Esophagus squamous epithelium (tissue), 5 donors: ENCODE data around the gene CDH13. TPM values are rescaled to one million over a fixed set of nuclear protein-coding genes. Genes with fewer than 3 reads are reported as not detected.

Source experiments
- DNase-seq: peaks from one replicate; lab custom pipeline; 2025; lab: John Stamatoyannopoulos, UW
- H3K27ac ChIP-seq, 4 donors: fragments of 200-600 bp; sonication (generic); one replicate each; pipeline ENCODE4 v1.5.1; 2016 to 2019; ENCODE audit warnings: mild to moderate bottlenecking in 1 of 4
- H3K27me3 ChIP-seq, 4 donors: fragments of 200-600 bp; sonication (generic); 1 replicate in 3 of 4; 2 replicates in 1 of 4; pipeline versions ENCODE4 v1.5.1 to v1.6.0; 2017 to 2021; ENCODE audit warnings: antibody characterized with exemption in 1 of 4
- H3K36me3 ChIP-seq, 3 donors: fragments of 200-600 bp; sonication (generic); one replicate each; pipeline ENCODE4 v1.5.1; 2016 to 2019
- H3K4me1 ChIP-seq, 3 donors: fragments of 200-600 bp; sonication (generic); one replicate each; pipeline ENCODE4 v1.5.1; 2017 to 2019
- H3K4me3 ChIP-seq, 4 donors: fragments of 200-600 bp; sonication (generic); 1 replicate in 3 of 4; 2 replicates in 1 of 4; pipeline ENCODE4 v1.5.1; 2016 to 2019; ENCODE audit warnings: mild to moderate bottlenecking in 2 of 4, moderate library complexity in 1 of 4
- H3K9me3 ChIP-seq, 3 donors: fragments of 200-600 bp; sonication (generic); one replicate each; pipeline ENCODE4 v1.5.1; 2016 to 2019
- POLR2A ChIP-seq, 4 donors: fragments of 450-650 bp; IDR thresholded peaks; one replicate each; pipeline ENCODE4 v1.6.1; 2017; ENCODE audit warnings: antibody characterized with exemption in 4 of 4, mild to moderate bottlenecking in 4 of 4, moderate library complexity in 3 of 4
- WGBS, 2 donors: methylation state at CpG; one replicate each; pipeline ENCODE4 v1.1.5; 2018; 5-methylcytosine and 5-hydroxymethylcytosine counted together
- intact Hi-C: fragments of 100-400 bp; cut with DNase I; formaldehyde crosslinking; loops from one replicate; pipeline ENCODE4 v1.15.0; 2022
- total RNA-seq, 4 donors: library from RNA; depleted of rRNA; stranded (reverse); fragments of >200 nt; gene quantifications; one replicate each; pipeline ENCODE4 v1.1.0, GENCODE V29; 2016
- TF ChIP-seq, protein P1 (sequence below), 6 experiments: fragments of 450-650 bp in 4 of 6; fragments of 200-600 bp in 2 of 6; sonication (generic) in 2 of 6; IDR thresholded peaks; one replicate each; pipeline ENCODE4 v1.5.1; 2016 to 2019; ENCODE audit warnings: antibody characterized with exemption in 6 of 6, mild to moderate bottlenecking in 4 of 6, moderate library complexity in 4 of 6
- donor health status: DM: yes; HTN: yes; CAD: no.

Gene CDH13
- total RNA-seq, 4 donors from 2014 or later: 6.9 to 31.9 (median 21.1) TPM

DNA sequence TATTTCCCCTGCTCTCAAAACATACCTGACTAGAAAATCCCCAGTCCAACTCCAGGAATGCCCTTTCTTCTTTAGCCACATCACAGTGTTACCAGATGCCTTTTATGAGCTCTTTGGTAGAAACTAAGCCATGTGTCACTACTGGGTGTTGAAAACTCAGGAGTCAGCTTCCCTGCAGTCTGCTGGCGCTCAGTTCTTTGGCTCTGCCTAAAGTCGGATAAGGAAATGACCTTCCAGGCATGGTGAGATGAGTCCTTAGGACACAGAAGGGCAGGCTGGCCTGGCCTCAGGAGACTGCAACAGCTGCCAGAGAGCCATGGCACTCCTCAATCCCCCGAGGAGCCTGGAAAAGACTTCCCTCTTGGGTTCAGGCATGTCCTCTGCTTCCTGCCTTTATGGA is 89.1 kb downstream of the CDH13 start:
- H3K9me3 ChIP-seq: no peaks in the 10 kb centered on the region
- peaks cover 0 to 14% (median 0%) of the 10 kb centered on the region in 3 donors for H3K4me1 ChIP-seq
- 0 to 31% methylated on average over 1 to 2 of the region's 3 CpGs for WGBS, 2 donors
- H3K4me3 ChIP-seq: no peak overlapping the region
- no peak overlapping the region for H3K27ac ChIP-seq
- intact Hi-C loops: no loop called here
- H3K27me3 ChIP-seq: no peaks in the 10 kb centered on the region
- TF ChIP-seq POLR2A (IDR thresholded peaks at IDR 0.05): no peak
- TF ChIP-seq, protein P1, sequence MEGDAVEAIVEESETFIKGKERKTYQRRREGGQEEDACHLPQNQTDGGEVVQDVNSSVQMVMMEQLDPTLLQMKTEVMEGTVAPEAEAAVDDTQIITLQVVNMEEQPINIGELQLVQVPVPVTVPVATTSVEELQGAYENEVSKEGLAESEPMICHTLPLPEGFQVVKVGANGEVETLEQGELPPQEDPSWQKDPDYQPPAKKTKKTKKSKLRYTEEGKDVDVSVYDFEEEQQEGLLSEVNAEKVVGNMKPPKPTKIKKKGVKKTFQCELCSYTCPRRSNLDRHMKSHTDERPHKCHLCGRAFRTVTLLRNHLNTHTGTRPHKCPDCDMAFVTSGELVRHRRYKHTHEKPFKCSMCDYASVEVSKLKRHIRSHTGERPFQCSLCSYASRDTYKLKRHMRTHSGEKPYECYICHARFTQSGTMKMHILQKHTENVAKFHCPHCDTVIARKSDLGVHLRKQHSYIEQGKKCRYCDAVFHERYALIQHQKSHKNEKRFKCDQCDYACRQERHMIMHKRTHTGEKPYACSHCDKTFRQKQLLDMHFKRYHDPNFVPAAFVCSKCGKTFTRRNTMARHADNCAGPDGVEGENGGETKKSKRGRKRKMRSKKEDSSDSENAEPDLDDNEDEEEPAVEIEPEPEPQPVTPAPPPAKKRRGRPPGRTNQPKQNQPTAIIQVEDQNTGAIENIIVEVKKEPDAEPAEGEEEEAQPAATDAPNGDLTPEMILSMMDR (IDR thresholded peaks at IDR 0.05): no peak
- H3K36me3 ChIP-seq: no peaks in the 10 kb centered on the region
- no peak for DNase-seq

DNA sequence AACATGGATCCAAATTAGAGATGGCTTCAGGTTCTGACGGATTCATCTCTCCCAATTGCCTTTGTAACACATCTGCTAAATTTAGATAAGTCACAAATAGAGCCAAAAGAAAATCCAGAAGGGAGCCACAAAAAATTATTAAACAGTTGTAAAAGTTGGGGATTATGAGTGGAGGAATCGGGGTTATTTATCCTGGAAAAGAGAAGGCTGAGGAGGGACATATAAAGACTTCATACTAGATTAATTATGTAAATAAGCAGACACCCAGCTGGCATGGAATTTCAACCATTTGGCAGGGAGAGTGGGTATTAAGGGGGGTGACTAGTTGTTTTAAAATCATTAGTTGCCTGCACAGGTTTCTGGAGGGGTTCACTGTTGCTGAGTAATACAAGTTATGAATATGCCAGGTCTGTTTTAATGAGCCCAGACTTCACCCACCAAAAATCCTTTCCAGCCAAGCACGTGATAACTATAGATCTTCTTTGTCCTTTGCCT is 89.6 kb downstream of the CDH13 start:
- no peak overlapping the region for H3K27ac ChIP-seq
- no peaks in the 10 kb centered on the region for H3K9me3 ChIP-seq
- H3K4me1 ChIP-seq: peaks cover 0 to 14% (median 0%) of the 10 kb centered on the region in 3 donors
- no peak overlapping the region for H3K4me3 ChIP-seq
- WGBS, 2 donors: 38 to 45% methylated on average over 3 of the region's 3 CpGs
- H3K27me3 ChIP-seq: no peaks in the 10 kb centered on the region
- DNase-seq: no peak
- no peak for TF ChIP-seq POLR2A (IDR thresholded peaks at IDR 0.05)
- TF ChIP-seq, protein P1 (IDR thresholded peaks at IDR 0.05): no peak
- no peaks in the 10 kb centered on the region for H3K36me3 ChIP-seq
- intact Hi-C loops: no loop called here

DNA sequence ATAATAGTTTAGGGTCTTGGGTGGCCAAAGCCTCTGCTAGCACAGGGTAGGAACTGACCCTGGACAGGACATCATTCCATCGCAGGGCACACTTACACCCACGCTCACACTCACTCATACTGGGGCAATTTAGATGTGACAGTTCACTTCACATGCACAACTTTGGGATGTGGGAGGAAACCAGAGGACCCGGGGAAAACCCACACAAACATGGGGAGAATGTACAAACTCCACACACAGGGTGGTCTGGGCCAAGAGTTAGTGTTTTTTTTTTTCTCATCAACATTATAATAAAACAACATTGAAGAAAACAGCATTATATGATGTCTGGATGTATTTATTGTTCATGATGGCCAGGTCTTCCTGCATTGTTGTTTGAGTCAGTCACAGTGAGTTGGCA is 93.6 kb downstream of the CDH13 start:
- Histone ChIP-seq H3K36me3 (no peaks in the 10 kb centered on the region), H3K9me3 (no peaks in the 10 kb centered on the region), H3K27me3 (no peaks in the 10 kb centered on the region), H3K27ac (no peak overlapping the region), H3K4me1 (peaks cover 0 to 14% (median 0%) of the 10 kb centered on the region in 3 donors), H3K4me3 (no peak overlapping the region)
- WGBS, 2 donors: 84 to 96% methylated on average over 3 of the region's 3 CpGs
- TF ChIP-seq, protein P1 (IDR thresholded peaks at IDR 0.05): no peak
- DNase-seq: no peak
- intact Hi-C loops: no loop called here

DNA sequence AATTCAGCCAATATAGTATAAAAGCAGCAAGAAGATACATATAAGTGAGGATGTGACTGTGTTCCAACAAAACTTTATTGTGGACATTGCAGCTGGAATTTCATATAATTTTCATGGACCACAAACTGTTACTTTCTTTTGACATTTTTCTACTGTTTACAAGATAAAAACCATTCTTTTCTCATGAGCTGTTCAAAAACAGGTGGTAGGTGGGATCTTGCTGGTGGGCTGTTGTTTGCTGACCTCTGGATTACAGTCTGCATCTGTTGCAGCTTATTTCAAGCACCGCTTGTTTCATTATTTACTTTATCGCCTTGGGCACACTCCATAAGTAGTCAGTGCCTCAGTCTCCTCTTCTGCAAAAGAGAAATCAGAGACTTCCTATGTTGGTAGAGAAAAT is 99.5 kb downstream of the CDH13 start:
- Histone ChIP-seq H3K4me3 (no peak overlapping the region), H3K27me3 (no peaks in the 10 kb centered on the region), H3K9me3 (peaks cover 0 to 11% (median 4%) of the 10 kb centered on the region in 3 donors), H3K4me1 (no peaks in the 10 kb centered on the region), H3K36me3 (no peaks in the 10 kb centered on the region), H3K27ac (no peak overlapping the region)
- 83 to 93% methylated on average over 2 of the region's 2 CpGs for WGBS, 2 donors
- intact Hi-C loops: no loop called here
- TF ChIP-seq, protein P1 (IDR thresholded peaks at IDR 0.05): no peak
- TF ChIP-seq POLR2A (IDR thresholded peaks at IDR 0.05): no peak
- DNase-seq: no peak

DNA sequence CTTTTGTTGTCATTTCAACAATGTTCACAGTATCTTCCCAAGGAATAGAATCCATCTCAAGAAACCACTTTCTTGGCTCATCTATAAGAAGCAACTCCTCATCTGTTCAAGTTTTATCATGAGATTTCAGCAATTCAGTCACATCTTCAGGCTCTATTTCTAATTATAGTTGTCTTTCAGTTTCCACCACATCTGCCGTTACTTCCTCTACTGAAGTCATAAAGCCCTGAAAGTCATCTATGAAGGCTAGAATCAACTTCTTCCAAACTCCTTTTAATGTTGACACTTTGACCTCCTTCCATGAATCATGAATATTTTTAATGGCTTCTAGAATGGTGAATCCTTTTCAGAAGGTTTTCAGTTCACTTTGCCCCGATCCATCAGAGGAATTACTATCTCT is 102.1 kb downstream of the CDH13 start:
- 59 to 89% methylated on average over 2 of the region's 2 CpGs for WGBS, 2 donors
- TF ChIP-seq, protein P1 (IDR thresholded peaks at IDR 0.05): no peak
- no peak for TF ChIP-seq POLR2A (IDR thresholded peaks at IDR 0.05)
- Histone ChIP-seq H3K36me3 (no peaks in the 10 kb centered on the region), H3K27me3 (no peaks in the 10 kb centered on the region), H3K9me3 (peaks cover 0 to 11% (median 4%) of the 10 kb centered on the region in 3 donors), H3K4me1 (no peaks in the 10 kb centered on the region), H3K27ac (no peak overlapping the region), H3K4me3 (no peak overlapping the region)
- intact Hi-C loops: no loop called here
- DNase-seq: no peak
